ENCODE data around the gene DNAJA4.

DNAJA4 gene

DNA sequence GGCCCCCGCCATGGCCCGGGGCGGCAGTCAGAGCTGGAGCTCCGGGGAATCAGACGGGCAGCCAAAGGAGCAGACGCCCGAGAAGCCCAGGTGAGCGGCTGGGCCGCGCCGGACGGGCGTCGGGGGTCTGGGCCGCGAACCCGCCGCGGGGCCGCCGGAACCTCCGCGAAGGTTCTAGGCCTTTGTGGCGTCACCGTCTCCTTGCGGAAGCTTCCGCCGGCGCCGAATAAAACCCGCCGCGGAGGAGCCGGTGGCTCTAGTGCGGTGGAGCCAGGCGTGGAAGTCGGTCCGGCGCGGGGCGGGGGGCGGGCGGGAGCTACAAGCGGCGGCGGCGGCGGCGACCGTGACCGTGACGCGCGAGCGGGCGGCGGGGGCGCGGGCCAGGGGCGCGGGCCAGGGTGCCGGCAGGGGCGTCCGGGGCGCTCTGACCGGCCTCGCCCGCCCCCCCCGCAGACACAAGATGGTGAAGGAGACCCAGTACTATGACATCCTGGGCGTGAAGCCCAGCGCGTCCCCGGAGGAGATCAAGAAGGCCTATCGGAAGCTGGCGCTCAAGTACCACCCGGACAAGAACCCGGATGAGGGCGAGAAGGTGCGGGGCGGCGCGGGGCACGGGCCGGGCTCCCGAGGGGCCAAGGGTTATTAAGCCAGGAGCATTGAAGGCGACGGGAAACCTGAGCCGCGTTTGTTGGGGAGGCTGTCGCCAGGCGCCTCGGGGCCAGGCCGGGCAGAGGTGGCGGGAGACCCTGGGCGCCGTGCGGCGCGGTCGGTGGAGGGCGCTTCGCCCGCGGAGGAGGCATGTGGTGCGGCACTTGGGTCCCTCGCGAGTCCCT lies at the start of gene DNAJA4:
TSS of gene DNAJA4 (plus strand) at position 259 of the 833 bp plus-strand sequence. CDS start at position 461, 202 bp downstream.
- DNase-seq = peak; percentile 58 to 66

DNA sequence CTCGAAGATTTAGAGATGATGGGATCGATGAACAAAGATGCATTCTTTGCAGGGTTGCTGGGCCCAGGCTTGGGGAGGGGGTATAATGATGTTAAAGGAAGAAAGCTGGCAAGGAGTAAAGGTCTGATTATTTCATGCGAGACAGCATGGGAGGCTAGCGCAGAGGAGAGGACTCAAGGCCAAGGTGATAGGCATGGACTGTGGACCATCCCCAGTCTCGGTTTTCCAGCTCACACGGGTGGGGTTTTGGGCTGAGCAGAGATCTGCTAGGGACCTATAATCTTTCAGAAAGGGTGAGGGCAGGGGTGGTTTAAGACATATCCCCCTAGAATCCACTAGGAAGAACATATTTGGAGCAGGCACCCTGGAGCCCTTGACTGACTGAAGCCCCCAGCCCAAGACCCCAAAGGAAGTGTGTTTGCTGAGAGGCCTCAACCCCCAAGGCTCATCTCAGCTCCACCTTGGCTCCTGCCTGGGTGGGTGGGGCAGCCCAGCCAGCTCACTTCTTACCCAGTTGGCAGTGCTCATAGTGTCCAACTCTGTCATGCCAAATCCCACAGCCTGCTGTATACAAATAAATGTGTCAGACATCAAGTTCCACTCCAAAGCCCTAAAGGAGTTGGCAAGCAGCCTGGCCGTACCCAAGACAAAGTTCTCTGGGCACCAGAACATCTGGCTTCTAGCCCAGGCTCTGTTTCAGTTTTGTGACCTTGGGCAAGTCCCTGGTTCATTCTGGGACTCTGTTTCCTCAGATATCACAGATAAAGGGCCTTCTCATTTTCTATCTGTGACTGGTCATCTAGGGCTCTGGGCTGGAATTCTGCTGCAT lies 47.9 kb upstream of the DNAJA4 start:
- DNase-seq = no peak

GRCh38 chr15:78220713-78221112 lies 43.6 kb upstream of the DNAJA4 start:
- no peak for DNase-seq

GRCh38 chr15:78222745-78223395 lies 41.5 kb upstream of the DNAJA4 start:
- no peak for DNase-seq

DNA sequence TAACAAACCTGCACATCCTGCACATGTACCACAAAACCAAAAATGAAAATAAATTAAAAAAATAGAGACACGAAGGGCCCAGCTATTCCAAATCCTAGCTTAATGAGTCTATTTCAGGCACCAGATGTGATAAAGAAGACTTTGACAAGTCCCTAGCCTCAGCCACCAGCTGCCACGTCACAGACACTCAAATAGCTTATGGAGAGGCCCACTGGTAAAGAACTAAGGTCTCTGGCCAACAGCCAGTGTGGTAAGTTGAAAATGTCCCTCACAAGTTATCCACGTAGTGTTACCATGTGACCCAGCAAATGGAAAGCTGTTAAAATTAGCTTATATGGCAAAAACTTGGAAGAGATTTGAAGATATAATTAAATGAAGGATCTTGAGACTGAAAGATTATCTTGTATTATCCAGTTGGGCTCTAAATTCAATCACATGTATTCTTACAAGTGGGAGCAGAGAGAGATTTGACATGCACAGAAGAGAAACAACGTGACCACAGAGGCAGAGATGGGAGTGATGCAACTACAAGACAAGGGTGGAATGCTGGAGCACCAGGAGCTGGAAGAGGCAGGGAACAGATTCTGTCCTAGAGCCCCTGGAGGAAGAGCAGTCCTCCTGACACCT lies 40.9 kb upstream of the DNAJA4 start:
- DNase-seq = no peak

DNA sequence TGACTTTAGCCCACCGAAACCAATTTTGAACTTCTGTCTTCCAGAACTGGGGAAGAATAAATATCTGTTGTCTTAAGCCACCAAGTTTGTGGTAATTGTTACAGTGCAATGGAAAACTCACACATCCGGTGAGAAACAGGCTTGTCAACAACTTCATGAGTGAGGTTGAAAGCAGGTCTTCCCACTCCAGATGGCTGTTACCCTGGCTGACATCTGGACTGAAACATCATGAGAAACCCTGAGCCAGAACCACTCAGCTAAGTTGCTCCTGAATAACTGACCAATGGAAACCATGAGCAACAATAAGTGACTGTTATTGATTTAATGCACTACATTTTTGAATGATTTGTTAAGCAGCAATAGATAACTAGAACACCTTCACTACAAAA lies 40.3 kb upstream of the DNAJA4 start:
- no peak for DNase-seq

DNA sequence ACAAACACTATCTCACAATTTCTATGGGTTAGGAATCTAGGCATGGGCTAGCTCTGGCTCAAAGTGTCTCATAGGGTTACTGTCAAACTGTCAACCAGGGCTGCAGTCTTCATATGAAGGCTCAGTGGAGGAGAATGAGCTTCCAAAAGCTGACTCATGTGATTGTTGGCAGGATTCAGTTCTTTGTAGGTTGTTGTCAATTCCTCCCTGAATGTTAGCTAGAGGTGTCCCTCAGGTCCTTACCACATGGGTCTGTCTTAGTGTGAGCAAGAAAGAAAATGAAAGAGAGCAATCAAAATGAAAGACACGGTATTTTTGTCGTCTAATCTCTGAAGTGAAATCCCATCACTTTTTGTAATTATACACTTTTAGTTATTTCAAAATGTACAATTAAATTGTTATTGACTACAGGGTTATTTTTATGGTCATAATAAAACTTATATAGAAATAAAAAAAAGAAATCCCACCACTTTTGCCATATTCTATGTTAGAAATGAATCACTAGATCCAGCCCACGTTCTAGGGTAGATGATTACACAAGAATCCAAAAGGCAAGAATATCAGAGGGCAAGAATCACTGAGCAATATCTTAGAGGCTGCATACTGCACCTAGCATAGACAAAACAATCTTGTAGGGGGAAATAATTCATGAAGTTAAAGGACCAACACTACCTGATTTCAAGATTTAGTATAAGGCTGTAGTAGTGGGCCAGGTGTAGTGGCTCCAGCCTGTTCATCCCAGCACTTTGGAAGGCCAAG lies 38.4 kb upstream of the DNAJA4 start:
- no peak for DNase-seq

DNA sequence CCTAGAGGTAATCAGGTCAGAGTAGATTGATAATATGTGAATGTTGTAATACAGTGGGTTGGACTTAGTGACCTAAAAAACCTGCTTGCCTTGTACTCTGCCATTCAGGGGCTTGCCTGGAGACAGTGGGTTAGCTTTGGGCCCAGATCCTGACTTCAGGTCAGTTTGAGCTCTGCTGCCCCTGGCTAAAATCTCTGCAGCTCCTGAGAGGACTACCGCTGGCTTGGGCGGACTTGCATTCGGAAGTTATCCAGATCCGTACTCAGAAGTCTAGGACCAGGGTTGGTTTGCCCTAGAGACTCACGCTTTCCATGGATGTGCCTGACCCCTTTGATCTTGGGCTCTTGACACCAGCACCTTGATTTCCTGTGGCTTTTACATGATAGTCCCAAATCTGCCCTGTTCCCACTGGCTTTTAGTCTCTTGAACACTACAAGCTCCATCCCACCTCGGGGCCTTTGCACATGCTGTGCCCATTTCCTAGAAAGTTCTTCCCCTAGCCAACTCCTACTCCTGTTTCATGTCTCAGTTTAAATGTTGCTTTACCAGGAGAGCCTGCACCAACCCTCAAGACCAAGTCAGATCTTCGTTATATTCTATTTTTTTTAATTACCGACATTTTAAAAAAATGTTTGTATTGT lies 35.9 kb upstream of the DNAJA4 start:
- DNase-seq = no peak

DNA sequence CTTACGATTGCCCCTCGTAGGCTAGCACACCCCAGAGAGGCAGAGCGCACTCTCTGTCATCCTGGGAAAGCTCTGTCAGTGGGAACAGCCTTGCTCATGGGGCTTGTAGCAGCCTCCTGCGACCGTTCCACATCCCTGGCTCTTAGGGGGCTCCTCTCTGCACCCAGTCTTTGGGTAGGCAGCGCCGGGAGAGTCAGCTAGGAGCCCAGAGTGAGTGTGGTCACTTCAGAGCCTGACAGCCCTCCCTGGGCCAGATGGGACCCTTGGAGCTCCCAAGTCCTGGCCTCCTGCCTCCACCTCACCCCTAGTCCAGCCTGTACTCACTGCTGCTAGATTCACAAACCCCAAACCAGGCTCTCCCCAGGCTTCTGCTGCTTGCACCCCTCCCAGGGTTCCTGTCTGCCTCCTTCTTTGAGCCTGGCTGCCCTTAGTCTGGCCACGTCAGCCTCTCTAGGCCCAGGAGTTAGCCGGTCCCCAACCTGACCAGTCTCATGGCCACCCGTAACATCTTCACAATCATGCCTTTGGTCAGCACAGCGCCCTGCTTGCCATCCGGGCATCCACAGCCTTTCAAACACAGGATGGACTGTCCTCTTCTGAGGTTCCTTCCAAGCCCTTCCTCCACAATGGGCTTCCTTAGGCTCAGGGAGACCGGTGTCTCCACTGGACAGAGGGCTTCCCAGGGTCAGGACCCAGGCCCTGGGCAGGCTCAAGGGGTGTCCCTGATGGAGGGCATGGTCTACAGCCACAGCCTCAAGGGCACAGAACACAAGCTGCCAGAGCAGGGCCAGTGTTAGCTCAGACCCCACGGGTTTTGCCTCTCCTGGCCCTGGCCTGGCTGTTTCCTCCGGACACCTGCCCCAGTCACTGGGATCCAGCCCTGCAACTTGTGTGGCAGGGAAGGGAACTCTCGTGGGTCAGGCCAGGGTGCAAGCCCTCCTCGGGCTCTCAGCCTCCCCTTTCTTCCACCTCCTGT lies 34.6 kb upstream of the DNAJA4 start:
- DNase-seq = no peak

DNA sequence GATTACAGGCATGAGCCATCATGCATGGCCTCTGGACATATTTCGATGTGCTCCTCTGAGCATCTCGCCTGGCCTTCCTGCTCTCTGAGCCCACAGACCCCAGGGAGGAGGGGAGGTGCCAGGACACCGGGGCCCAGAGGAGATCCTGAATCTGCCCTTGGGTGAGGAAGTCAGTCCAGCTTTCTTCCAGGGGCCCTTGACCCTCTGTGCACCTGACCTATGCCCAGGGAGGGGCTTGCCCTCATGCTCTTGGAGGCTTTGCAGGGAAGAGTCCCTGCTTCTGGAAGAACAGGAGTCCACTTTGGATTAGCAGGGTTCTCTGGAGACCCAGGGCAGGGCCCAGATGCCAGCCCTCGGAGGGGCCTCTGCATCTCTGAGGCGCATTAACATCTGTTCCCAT lies 31.4 kb upstream of the DNAJA4 start:
- DNase-seq = no peak

DNA sequence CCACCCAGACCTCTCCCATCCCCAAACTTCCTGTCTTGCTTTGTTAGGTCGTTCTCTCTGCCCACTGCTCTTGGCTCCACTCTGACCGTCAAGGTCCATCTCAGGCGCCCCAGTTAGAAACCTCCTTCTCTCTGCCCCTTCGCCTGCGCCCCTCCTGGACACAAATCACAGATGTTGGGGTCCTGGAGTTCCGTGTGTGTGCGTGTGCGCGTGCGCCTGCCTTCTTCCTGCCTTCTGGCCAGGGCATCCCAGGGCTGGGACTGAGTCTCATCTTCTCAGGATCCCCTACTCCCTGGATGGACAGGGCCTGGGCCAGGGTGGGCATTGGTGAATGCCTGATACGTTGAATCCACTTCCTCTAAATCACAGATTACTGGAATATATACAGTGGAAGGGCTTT lies 30.9 kb upstream of the DNAJA4 start:
- DNase-seq = no peak

GRCh38 chr15:78234515-78235040 lies 29.8 kb upstream of the DNAJA4 start, which contains the start of gene ACSBG1:
ACSBG1 (minus strand) TSS chr15:78234565; CDS start chr15:78234501, 64 bp downstream.
- no peak for DNase-seq

- DNase-seq = no peak
Measured at GRCh38 chr15:78236491-78236890, 27.9 kb upstream of the DNAJA4 start.

DNA sequence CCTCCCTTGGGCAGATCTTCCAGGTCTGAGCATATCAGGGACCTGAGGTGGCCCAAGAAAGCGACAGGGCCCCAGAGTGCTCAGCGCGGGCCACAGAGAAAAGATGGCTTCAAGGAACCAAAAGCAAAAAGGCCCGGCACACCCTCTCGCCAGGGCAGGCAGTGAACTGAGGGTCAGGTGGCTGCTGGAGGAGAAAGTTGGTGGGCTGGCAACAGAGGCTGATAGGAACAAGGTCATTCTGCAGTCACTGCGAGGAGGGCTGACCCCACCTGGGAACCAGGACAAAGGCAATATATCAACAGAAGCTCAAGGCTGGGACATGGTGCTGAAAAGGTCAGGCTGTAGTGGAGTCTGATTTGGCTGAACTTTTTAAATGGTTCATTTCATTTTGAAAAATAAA lies 27.2 kb upstream of the DNAJA4 start:
- DNase-seq = no peak

DNA sequence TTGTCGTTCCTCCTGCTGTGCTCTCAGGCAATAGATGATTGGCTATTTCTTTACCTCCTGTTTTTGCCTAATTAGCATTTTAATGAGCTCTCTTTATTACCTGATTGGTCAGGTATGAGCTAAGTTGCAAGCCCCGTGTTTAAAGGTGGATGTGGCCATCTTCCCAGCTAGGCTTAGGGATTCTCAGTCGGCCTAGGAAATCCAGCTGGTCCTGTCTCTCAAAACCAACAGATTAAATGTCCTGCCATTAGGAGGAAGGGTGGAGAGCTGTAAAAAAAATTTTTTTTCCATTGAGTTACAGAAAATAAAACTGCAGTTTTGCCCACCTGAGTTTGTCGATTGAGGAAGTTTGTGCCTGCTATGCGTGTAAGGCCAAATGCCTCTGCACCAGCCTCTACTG lies 24.6 kb upstream of the DNAJA4 start:
- DNase-seq = no peak

DNA sequence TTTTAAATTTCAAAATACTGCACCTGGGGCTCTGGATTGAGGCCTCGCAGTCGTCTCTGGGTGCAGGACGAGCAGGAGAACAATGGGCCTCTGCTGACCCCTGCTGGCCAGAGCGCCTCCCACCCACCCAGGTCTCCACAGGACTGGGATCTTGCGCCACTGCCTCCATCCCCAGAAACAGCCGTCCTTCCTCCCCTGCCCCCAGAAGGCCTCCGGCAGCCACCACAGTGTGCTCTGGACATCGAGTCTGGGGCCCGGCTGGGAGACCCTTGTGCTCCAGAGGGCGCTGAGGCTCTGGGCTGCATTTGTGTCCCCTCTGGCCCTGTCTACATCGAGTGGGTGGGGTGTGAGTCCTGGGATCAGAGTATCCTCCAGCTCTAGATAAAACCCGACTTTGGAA lies 23.3 kb upstream of the DNAJA4 start:
- peak; percentile 70 to 83 for DNase-seq

DNA sequence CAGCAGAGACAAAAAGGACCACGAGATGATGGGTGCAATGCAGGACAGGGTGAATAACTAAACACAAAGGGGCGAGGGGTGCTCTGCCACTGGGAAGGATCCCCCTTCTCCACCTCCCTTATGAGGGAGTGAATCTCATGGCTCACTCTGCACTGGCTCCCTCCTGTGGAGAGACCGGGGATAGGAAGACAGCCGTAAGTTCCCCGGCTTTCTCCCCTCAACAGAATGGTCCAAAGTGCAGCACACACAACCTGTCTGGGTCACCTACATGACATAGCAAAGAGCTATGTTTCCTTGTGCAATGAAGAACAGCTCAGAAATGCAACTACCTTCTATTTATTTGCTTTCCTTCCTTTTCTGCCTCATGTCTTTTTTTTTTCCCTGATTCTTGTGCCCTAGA lies 22.2 kb upstream of the DNAJA4 start:
- no peak for DNase-seq

- no peak for DNase-seq
Measured at GRCh38 chr15:78243058-78243457, 21.3 kb upstream of the DNAJA4 start.

GRCh38 chr15:78243491-78243941 lies 20.8 kb upstream of the DNAJA4 start:
- DNase-seq = no peak

GRCh38 chr15:78244101-78244500 lies 20.3 kb upstream of the DNAJA4 start:
- no peak for DNase-seq

Data from stimulated activated CD4-positive, alpha-beta T cell treated with anti-CD3 and anti-CD28 coated beads, Interleukin-4, amount 100 ng/mL, for 4 hours (primary cell).